Panc1 (cell line): Measurements from ENCODE around the gene ITIH5.

Experiments used
- CTCF ChIP-seq: fragments of 450-650 bp; IDR thresholded peaks from 2 replicates; pipeline ENCODE4 v1.5.1; 2017; ENCODE audit warnings: mild to moderate bottlenecking
- POLR2AphosphoS5 ChIP-seq: IDR thresholded peaks from 2 replicates; pipeline ENCODE4 v1.6.1; 2012; ENCODE audit warnings: mild to moderate bottlenecking, low read depth, low read length, moderate library complexity
- SIN3A ChIP-seq: IDR thresholded peaks from 2 replicates; pipeline ENCODE4 v1.6.1; 2012; ENCODE audit warnings: low read depth, mild to moderate bottlenecking, low read length, moderate library complexity, borderline replicate concordance; ENCODE audit not compliant: insufficient read depth
- TCF7L2 ChIP-seq: IDR thresholded peaks from 2 replicates; pipeline ENCODE4 v1.6.1; 2011; ENCODE audit warnings: mild to moderate bottlenecking, low read depth, low read length, inconsistent platforms
- TF ChIP-seq, protein P1 (sequence below), 2 experiments: IDR thresholded peaks; 2 replicates each; pipeline ENCODE4 v1.6.1; 2011 to 2012; ENCODE audit warnings: low read depth in 2 of 2, control low read depth in 1 of 2, low read length in 1 of 2, mild to moderate bottlenecking in 1 of 2, moderate library complexity in 1 of 2; ENCODE audit not compliant: insufficient read depth in 1 of 2

- TF ChIP-seq CTCF: no peak
- no peak for TF ChIP-seq POLR2AphosphoS5
- TF ChIP-seq, protein P1, sequence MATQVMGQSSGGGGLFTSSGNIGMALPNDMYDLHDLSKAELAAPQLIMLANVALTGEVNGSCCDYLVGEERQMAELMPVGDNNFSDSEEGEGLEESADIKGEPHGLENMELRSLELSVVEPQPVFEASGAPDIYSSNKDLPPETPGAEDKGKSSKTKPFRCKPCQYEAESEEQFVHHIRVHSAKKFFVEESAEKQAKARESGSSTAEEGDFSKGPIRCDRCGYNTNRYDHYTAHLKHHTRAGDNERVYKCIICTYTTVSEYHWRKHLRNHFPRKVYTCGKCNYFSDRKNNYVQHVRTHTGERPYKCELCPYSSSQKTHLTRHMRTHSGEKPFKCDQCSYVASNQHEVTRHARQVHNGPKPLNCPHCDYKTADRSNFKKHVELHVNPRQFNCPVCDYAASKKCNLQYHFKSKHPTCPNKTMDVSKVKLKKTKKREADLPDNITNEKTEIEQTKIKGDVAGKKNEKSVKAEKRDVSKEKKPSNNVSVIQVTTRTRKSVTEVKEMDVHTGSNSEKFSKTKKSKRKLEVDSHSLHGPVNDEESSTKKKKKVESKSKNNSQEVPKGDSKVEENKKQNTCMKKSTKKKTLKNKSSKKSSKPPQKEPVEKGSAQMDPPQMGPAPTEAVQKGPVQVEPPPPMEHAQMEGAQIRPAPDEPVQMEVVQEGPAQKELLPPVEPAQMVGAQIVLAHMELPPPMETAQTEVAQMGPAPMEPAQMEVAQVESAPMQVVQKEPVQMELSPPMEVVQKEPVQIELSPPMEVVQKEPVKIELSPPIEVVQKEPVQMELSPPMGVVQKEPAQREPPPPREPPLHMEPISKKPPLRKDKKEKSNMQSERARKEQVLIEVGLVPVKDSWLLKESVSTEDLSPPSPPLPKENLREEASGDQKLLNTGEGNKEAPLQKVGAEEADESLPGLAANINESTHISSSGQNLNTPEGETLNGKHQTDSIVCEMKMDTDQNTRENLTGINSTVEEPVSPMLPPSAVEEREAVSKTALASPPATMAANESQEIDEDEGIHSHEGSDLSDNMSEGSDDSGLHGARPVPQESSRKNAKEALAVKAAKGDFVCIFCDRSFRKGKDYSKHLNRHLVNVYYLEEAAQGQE (IDR thresholded peaks at IDR 0.05; ENCODE audit: insufficient read depth in 1 of 2, low read depth in 2 of 2, low read length in 1 of 2): no peak
- TF ChIP-seq SIN3A: no peak
- TF ChIP-seq TCF7L2: no peak
Measured at GRCh38 chr10:7571981-7572380, 94.8 kb downstream of the ITIH5 start.
